Karpas-422 (cell line): ENCODE measurements around the gene EHD4. TPM values are rescaled to one million over a fixed set of nuclear protein-coding genes. Genes with fewer than 3 reads are reported as not detected.

Experiments
- DNase-seq: peaks from one replicate; pipeline ENCODE4 v3.0.0-alpha.2; 2015
- H2AFZ ChIP-seq: fragments of 200-600 bp; sonication (generic); 2 replicates; pipeline ENCODE4 v1.6.1; 2014; ENCODE audit warnings: antibody characterized with exemption, low read length, mixed read lengths
- H3K27ac ChIP-seq: fragments of 200-600 bp; sonication (generic); 2 replicates; pipeline ENCODE4 v1.5.1; 2014; ENCODE audit warnings: mild to moderate bottlenecking, low read length, moderate library complexity
- H3K27me3 ChIP-seq: fragments of 200-600 bp; sonication (generic); 2 replicates; pipeline ENCODE4 v1.6.1; 2014; ENCODE audit warnings: low read length, mixed read lengths
- H3K36me3 ChIP-seq: fragments of 200-600 bp; sonication (generic); 2 replicates; pipeline ENCODE4 v1.6.1; 2014; ENCODE audit warnings: low read length, mixed read lengths; ENCODE audit not compliant: insufficient read depth
- H3K4me1 ChIP-seq: fragments of 200-600 bp; sonication (generic); 2 replicates; pipeline ENCODE4 v1.6.1; 2014; ENCODE audit warnings: mild to moderate bottlenecking, low read length, mixed read lengths
- H3K4me2 ChIP-seq: fragments of 200-600 bp; sonication (generic); 2 replicates; pipeline ENCODE4 v1.6.1; 2014; ENCODE audit warnings: low read length, low read depth, mild to moderate bottlenecking; ENCODE audit not compliant: poor library complexity, severe bottlenecking
- H3K4me3 ChIP-seq: fragments of 200-600 bp; sonication (generic); 2 replicates; pipeline ENCODE4 v1.5.1; 2014; ENCODE audit warnings: mild to moderate bottlenecking, antibody characterized with exemption, low read length, mixed read lengths
- H3K79me2 ChIP-seq: fragments of 200-600 bp; sonication (generic); 2 replicates; pipeline ENCODE4 v1.6.1; 2014; ENCODE audit warnings: mild to moderate bottlenecking, low read length, mixed read lengths
- H3K9ac ChIP-seq: fragments of 200-600 bp; sonication (generic); 2 replicates; pipeline ENCODE4 v1.6.0; 2014; ENCODE audit warnings: low read length
- H3K9me2 ChIP-seq: fragments of 200-600 bp; sonication (generic), shearing (Covaris generic); replicated peaks from 2 replicates; pipeline ENCODE4 v1.6.0; 2014; ENCODE audit warnings: mild to moderate bottlenecking, low read length, moderate library complexity; ENCODE audit not compliant: insufficient read depth
- H3K9me3 ChIP-seq: fragments of 300-700, 200-600 bp; sonication (generic); 2 replicates; pipeline ENCODE4 v1.6.1; 2014; ENCODE audit warnings: low read length, mixed read lengths
- H4K20me1 ChIP-seq: fragments of 200-600 bp; sonication (generic); 2 replicates; pipeline ENCODE4 v1.6.1; 2014; ENCODE audit warnings: mild to moderate bottlenecking, antibody characterized with exemption, low read length, low read depth; ENCODE audit not compliant: insufficient read depth
- total RNA-seq: library from RNA; depleted of rRNA; stranded (reverse); fragments of >200 nt; shearing (Covaris generic); gene quantifications from 2 replicates; pipeline ENCODE4 v1.2.3, GENCODE V29; 2014; ENCODE audit warnings: low replicate concordance

Gene EHD4
- total RNA-seq, 1 experiment from 2014 or later, result 19.9 TPM

DNA sequence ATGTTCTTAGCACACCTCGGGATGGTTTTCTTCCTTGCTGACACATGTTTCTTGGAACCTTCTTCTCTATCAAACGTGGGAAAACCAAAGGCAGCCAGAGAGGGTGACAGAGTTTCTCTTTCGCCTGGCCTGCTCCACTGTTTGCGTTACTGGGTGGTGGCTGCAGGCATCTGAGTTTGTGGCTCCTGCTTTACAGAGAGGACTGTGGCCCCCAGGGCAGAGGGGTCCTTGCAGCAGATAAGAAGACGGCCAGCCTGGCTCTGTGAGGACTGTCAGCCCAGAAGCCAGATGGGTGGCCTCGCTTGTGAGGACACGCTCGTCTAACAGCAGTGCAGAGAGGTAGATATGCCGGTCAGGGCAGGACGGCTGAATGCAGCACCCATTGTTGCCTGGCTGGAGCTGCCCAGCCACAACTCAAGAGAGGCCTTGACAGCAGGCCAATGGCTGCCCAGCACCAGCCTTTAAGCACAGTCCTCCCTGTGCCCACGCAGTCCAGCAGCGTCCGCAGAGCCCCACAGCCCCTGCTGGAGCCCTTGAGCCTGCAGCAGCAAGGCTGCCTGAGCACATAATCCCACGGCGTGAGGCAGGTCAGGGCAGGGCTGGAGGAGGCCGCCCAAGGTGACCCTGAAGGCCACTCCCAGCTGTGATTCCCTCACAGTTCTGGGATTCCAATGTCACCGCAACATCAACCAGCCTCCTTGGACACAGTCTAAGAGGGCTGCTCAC is 63.5 kb downstream of the EHD4 start:
- Histone ChIP-seq H4K20me1 (no peaks in the 10 kb centered on the region), H2AFZ (no peak overlapping the region), H3K27ac (no peak overlapping the region), H3K9ac (no peak overlapping the region), H3K9me3 (no peaks in the 10 kb centered on the region), H3K36me3 (peaks cover 11% of the 10 kb centered on the region), H3K27me3 (no peaks in the 10 kb centered on the region), H3K79me2 (peaks cover 8% of the 10 kb centered on the region), H3K4me2 (no peak overlapping the region), H3K4me3 (no peak overlapping the region), H3K9me2 (no peaks in the 10 kb centered on the region), H3K4me1 (no peaks in the 10 kb centered on the region)
- no peak for DNase-seq

DNA sequence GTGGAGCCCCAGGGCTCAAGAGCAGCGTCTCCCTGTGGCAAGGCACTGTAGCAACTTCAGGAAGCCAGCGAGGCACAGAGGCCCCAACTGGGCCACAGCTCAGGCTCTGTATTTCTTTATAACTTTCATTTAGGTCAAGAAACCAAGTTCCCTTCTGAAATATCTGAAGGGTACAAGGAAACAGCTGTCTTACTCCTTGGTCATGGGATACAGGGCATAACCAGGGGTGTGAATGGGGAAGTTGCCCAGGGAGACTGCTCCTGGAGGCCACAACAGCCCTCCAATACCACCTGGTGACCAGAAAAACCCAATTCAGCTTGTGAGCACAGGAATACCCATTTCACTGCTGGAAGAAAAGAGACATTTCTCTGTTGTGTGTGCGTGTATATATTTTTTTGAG is 65.2 kb downstream of the EHD4 start:
- no peak for DNase-seq
- Histone ChIP-seq H2AFZ (no peak overlapping the region), H3K9me3 (no peaks in the 10 kb centered on the region), H3K4me3 (no peak overlapping the region), H3K36me3 (peaks cover 11% of the 10 kb centered on the region), H3K4me1 (no peaks in the 10 kb centered on the region), H3K4me2 (no peak overlapping the region), H3K27me3 (no peaks in the 10 kb centered on the region), H3K27ac (no peak overlapping the region), H3K79me2 (peaks cover 8% of the 10 kb centered on the region), H3K9ac (no peak overlapping the region), H4K20me1 (no peaks in the 10 kb centered on the region), H3K9me2 (no peaks in the 10 kb centered on the region)

DNA sequence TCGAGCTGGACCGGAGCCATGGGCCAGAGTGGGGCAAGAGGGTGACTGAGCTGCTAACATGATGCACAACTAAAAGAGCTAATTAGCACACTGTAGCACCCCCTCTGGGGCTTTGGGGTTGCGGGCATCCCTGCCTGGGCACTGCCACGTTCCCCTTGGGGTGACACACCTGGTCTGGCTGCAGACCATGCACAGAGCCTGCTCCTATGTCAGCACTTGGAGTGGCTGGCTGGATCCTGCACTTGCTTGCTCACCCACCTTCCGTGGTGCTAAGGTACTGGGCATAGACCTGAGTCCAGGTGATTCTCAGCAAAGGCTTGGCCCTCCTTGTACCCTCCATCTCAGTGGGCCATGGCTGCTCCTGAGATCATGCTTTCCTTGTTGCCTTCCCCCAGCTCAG is 65.7 kb downstream of the EHD4 start:
- Histone ChIP-seq H3K9ac (no peak overlapping the region), H3K4me3 (no peak overlapping the region), H4K20me1 (no peaks in the 10 kb centered on the region), H3K4me1 (no peaks in the 10 kb centered on the region), H3K27ac (no peak overlapping the region), H3K36me3 (peaks cover 11% of the 10 kb centered on the region), H3K9me3 (no peaks in the 10 kb centered on the region), H3K27me3 (no peaks in the 10 kb centered on the region), H3K9me2 (no peaks in the 10 kb centered on the region), H2AFZ (no peak overlapping the region), H3K79me2 (peaks cover 8% of the 10 kb centered on the region), H3K4me2 (no peak overlapping the region)
- DNase-seq, result no peak

DNA sequence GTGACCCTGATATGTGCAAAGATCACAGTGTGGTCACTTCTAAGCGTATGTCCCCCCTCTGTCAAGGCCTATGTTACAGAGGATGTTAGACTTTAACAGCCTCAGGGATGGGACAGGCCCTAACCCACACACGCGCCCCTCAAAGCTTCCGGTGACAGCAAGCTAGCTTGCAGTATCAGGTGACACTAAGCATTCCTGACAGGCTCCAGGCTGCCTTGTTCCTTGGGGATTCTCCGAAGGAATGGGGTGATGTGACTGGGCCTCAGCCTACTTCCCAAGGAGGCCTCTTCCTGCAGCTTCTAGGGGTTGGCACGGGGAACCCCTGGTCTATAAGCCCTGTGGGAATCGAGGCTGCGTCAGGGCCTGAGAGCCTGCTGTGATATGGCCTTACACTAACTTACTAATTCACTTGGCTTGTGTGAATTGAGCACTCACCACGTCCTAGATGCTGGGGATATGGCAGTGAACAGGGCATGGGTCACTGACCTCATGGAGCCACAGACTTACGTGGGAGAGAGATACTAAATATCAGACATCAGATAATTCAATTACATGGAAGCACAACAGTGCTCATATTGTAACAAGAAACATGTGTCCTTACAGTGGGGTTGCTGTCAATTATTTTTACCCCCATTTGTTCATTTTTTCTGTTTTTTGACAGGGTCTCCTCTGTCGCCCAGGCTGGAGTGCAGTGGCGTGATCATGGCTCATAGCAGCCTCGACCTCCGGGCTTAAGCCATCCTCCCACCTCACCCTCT is 67.1 kb downstream of the EHD4 start:
- H4K20me1 ChIP-seq, result no peaks in the 10 kb centered on the region
- no peak overlapping the region for H3K4me2 ChIP-seq
- H3K27me3 ChIP-seq, result no peaks in the 10 kb centered on the region
- no peak overlapping the region for H3K9ac ChIP-seq
- H3K27ac ChIP-seq, result no peak overlapping the region
- no peak for DNase-seq
- no peak overlapping the region for H3K4me3 ChIP-seq
- H3K9me3 ChIP-seq, result no peaks in the 10 kb centered on the region
- H3K36me3 ChIP-seq, result peaks cover 11% of the 10 kb centered on the region
- no peak overlapping the region for H2AFZ ChIP-seq
- H3K79me2 ChIP-seq, result peaks cover 8% of the 10 kb centered on the region
- no peaks in the 10 kb centered on the region for H3K9me2 ChIP-seq
- H3K4me1 ChIP-seq, result no peaks in the 10 kb centered on the region

DNA sequence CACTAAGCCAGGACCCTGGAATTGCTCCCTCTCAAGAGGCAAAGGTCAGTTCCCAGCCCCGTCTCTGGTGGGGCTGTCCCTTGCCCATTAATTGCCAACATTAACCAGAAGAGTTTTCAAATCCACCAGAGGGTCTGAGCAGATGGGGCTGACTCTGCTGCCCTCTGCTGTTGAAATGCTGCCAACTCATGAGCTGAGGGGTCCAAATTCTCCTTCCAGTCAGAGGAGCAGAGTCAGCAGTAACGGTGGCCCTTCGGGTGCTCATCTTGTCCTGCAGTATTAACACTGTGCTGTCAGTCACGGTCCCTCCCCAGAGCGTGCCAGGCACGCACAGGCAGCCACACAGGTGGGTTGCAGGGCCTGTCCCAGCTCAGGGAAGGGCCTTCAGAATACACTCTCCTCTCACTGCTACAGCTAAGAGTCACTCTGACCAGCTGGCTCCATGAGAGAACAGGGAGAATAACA is 67.8 kb downstream of the EHD4 start:
- no peak overlapping the region for H2AFZ ChIP-seq
- H3K9ac ChIP-seq, result no peak overlapping the region
- no peaks in the 10 kb centered on the region for H4K20me1 ChIP-seq
- peak; percentile 89 for DNase-seq
- H3K36me3 ChIP-seq, result peaks cover 11% of the 10 kb centered on the region
- H3K27ac ChIP-seq, result no peak overlapping the region
- H3K27me3 ChIP-seq, result no peaks in the 10 kb centered on the region
- no peak overlapping the region for H3K4me2 ChIP-seq
- H3K4me3 ChIP-seq, result no peak overlapping the region
- H3K79me2 ChIP-seq, result peaks cover 8% of the 10 kb centered on the region
- H3K4me1 ChIP-seq, result no peaks in the 10 kb centered on the region
- H3K9me2 ChIP-seq, result no peaks in the 10 kb centered on the region
- H3K9me3 ChIP-seq, result no peaks in the 10 kb centered on the region

DNA sequence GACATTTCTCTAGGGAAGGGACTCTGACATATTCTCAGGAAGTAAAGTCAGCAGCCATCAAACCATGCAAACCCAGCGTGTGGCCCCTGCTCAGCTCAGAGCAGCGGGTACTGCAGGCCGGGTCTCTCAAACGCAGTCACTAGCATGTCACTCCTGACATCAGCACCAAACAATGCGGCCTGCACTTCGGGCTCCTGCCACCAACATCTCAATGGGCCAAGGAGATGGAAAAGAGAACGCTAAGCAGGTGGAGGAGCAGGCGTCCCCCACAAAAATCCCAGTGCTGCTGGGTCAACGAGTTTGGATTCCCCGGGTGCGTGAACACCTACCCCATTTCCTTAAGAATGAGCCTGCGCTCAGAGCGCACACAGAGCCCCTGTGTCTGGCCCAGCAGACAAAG is 68.6 kb downstream of the EHD4 start:
- no peaks in the 10 kb centered on the region for H3K4me1 ChIP-seq
- H3K4me3 ChIP-seq, result no peak overlapping the region
- no peaks in the 10 kb centered on the region for H3K9me3 ChIP-seq
- H3K36me3 ChIP-seq, result peaks cover 11% of the 10 kb centered on the region
- H3K9ac ChIP-seq, result no peak overlapping the region
- peaks cover 8% of the 10 kb centered on the region for H3K79me2 ChIP-seq
- H3K4me2 ChIP-seq, result no peak overlapping the region
- H4K20me1 ChIP-seq, result no peaks in the 10 kb centered on the region
- no peaks in the 10 kb centered on the region for H3K27me3 ChIP-seq
- no peak overlapping the region for H3K27ac ChIP-seq
- DNase-seq, result no peak
- no peaks in the 10 kb centered on the region for H3K9me2 ChIP-seq
- H2AFZ ChIP-seq, result no peak overlapping the region

DNA sequence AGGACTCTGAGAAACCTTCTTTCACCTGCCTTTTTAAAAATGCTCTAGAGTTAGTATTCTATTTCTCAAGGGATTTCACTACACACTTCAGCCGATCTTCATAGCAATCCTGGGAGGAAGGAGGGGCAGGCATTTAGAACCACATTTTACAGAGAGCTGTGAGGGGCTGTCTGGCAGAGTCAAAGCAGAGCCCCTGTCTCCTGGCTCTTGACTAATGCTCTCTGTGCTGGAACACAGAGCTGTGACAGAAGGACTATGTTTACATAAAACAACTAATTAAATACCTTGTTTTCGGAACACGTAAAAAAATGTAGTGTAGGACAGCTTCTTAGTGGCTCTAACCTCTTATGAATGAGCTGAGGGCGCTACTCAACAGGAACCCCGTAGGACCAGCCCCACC is 70.9 kb downstream of the EHD4 start:
- no peak for DNase-seq
- Histone ChIP-seq H2AFZ (no peak overlapping the region), H3K4me3 (no peak overlapping the region), H3K27me3 (no peaks in the 10 kb centered on the region), H3K4me1 (no peaks in the 10 kb centered on the region), H3K4me2 (no peak overlapping the region), H4K20me1 (no peaks in the 10 kb centered on the region), H3K9me3 (no peaks in the 10 kb centered on the region), H3K36me3 (peaks cover 2% of the 10 kb centered on the region; the same call in 1 of the 2 replicates), H3K27ac (no peak overlapping the region), H3K9me2 (no peaks in the 10 kb centered on the region), H3K9ac (no peak overlapping the region), H3K79me2 (peaks cover 8% of the 10 kb centered on the region)

DNA sequence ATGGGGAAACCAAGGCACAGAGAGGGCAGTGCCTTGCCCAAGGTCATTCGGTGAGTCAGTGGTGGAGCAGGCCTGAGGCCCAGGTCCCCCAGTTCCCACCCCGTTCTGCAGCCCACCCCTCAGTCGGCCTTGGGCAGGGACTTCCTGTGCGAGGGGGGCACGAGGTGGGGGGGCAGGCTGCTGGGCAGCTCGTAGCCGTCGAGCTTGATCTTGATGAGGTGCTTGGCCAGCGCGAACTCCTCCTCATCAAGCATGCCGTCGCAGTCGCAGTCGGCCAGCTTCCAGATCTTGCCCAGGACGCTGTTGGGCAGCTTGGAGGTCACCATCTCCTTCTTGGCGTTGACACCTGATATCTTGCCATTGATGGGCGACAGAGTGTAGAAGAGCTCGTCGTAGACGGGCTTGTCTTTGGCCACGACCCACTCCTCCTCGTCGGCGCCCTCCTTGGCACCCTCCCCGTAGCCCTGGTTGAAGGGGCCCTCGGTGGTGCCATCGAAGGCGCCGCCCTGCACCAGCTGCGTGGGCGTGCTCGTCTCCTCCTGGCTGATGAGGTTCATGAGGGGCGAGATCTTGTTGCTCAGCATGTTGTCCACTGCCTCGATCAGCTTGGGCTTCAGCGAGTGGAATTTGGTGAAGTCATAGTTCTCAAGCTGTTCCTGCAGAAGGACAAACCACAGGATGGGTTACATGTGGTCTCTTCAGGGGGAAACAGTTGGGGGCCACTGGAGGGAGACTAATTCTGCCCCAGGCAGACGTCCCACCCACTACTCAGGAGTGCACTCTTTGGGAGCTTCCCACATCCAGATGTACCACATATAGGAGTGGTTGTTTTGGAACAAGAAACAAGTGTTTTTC is 71.6 kb downstream of the EHD4 start:
- Histone ChIP-seq H3K9ac (no peak overlapping the region), H3K4me1 (no peaks in the 10 kb centered on the region), H3K4me2 (no peak overlapping the region), H3K36me3 (no peaks in the 10 kb centered on the region; the same call in 1 of the 2 replicates), H2AFZ (no peak overlapping the region), H3K27ac (no peak overlapping the region), H3K79me2 (peaks cover 8% of the 10 kb centered on the region), H3K9me3 (no peaks in the 10 kb centered on the region), H3K4me3 (no peak overlapping the region), H3K9me2 (no peaks in the 10 kb centered on the region), H4K20me1 (no peaks in the 10 kb centered on the region), H3K27me3 (no peaks in the 10 kb centered on the region)
- no peak for DNase-seq
